ENCODE results near the gene ZNF496. TPM values are rescaled to one million over a fixed set of nuclear protein-coding genes. Genes with fewer than 3 reads are reported as not detected.

Gene ZNF496
- total and polyA plus RNA-seq, 4 donors = 8.2 to 43.4 (median 15.6) TPM

DNA sequence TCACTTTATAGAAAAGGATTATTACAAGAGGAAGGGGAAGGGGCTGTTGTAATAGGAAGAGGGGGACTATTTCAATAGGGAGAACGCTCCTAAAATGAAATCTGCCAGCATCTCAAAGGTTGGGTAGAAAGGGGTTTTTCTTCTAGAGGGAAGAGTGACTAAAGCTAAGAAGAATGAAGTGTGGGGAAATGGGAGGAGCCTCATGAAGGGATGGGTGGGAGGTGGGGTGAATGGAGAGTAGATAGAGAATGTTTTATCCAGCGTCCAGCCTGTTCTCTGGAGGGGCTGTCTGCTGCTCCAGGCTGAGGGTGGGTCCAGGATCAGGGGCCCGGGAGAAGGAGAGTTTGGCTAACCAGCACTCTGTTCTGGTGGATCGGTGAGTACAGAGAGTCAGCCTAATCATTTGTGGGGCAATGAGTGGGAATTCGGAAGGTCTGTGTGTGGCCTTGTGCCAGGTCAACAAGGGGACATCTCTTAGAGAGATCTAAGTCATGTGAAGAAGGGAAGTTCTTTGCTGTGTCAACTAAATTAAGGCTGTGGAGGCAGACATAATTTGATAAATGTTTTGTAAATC, 50.6 kb downstream of the ZNF496 start:
- 57 to 74% methylated on average over 5 of the region's 5 CpGs for WGBS, 2 donors
- H3K36me3 ChIP-seq (ENCODE audit: control insufficient read depth in 4 of 4, insufficient read depth in 4 of 4, low read length in 4 of 4) = no peaks in the 10 kb centered on the region
- DNase-seq (no peak), ATAC-seq (ENCODE audit: insufficient read depth, low FRiP score) (no peak)
- H3K9ac ChIP-seq (ENCODE audit: insufficient read depth in 1 of 2, low read length in 2 of 2) = no peak overlapping the region
- TF ChIP-seq CTCF (IDR thresholded peaks at IDR 0.05; ENCODE audit: control extremely low read depth, extremely low read depth) = no peak
- H3K27ac ChIP-seq (ENCODE audit: low read depth in 1 of 2, low read length in 1 of 2) = no peak overlapping the region
- H3K4me1 ChIP-seq (ENCODE audit: control insufficient read depth in 5 of 5, insufficient read depth in 5 of 5, low read length in 5 of 5) = no peaks in the 10 kb centered on the region
- H3K9me3 ChIP-seq (ENCODE audit: control insufficient read depth in 4 of 4, insufficient read depth in 3 of 4, low read length in 3 of 4) = peaks cover 0 to 6% (median 0%) of the 10 kb centered on the region in 4 donors
- H3K27me3 ChIP-seq (ENCODE audit: control insufficient read depth in 3 of 3, insufficient read depth in 3 of 3, low read length in 2 of 3) = no peaks in the 10 kb centered on the region
- H3K4me3 ChIP-seq = no peak overlapping the region

DNA sequence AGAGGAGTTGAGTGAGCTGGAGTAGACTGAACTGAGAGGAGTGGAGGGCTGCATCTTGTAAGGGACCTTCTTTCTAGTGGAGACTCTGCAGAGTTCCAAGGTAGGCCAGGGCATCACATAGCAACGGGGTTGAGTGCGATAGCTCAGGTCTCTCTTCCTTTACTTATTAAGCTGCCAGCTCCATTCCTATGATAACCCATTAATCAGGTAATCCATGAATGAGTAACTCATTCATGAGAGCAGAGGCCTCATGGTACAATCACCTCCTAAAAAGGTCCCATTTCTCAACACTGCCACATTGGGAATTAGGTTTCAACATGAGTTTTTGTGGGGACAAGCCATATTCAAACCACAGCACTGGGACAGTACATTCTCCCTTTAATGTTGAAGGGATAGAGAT, 54.5 kb downstream of the ZNF496 start:
- no peak overlapping the region for H3K4me3 ChIP-seq
- 97 to 98% methylated on average over 2 of the region's 2 CpGs for WGBS, 2 donors
- no peaks in the 10 kb centered on the region for H3K36me3 ChIP-seq (ENCODE audit: control insufficient read depth in 4 of 4, insufficient read depth in 4 of 4, low read length in 4 of 4)
- TF ChIP-seq CTCF (IDR thresholded peaks at IDR 0.05; ENCODE audit: control extremely low read depth, extremely low read depth) = no peak
- H3K9me3 ChIP-seq (ENCODE audit: control insufficient read depth in 4 of 4, insufficient read depth in 3 of 4, low read length in 3 of 4) = peaks cover 0 to 3% (median 0%) of the 10 kb centered on the region in 4 donors
- H3K27ac ChIP-seq (ENCODE audit: low read depth in 1 of 2, low read length in 1 of 2) = no peak overlapping the region
- no peaks in the 10 kb centered on the region for H3K27me3 ChIP-seq (ENCODE audit: control insufficient read depth in 3 of 3, insufficient read depth in 3 of 3, low read length in 2 of 3)
- no peaks in the 10 kb centered on the region for H3K4me1 ChIP-seq (ENCODE audit: control insufficient read depth in 5 of 5, insufficient read depth in 5 of 5, low read length in 5 of 5)
- DNase-seq (no peak), ATAC-seq (ENCODE audit: insufficient read depth, low FRiP score) (no peak)
- H3K9ac ChIP-seq (ENCODE audit: insufficient read depth in 1 of 2, low read length in 2 of 2) = no peak overlapping the region

- no peak for DNase-seq
- Histone ChIP-seq H3K9ac (ENCODE audit: insufficient read depth in 1 of 2, low read length in 2 of 2) (no peak overlapping the region), H3K9me3 (ENCODE audit: control insufficient read depth in 4 of 4, insufficient read depth in 3 of 4, low read length in 3 of 4) (peaks cover 0 to 8% (median 1%) of the 10 kb centered on the region in 4 donors), H3K27me3 (ENCODE audit: control insufficient read depth in 3 of 3, insufficient read depth in 3 of 3, low read length in 2 of 3) (no peaks in the 10 kb centered on the region), H3K4me1 (ENCODE audit: control insufficient read depth in 5 of 5, insufficient read depth in 5 of 5, low read length in 5 of 5) (no peaks in the 10 kb centered on the region), H3K27ac (ENCODE audit: low read depth in 1 of 2, low read length in 1 of 2) (no peak overlapping the region), H3K4me3 (no peak overlapping the region), H3K36me3 (ENCODE audit: control insufficient read depth in 4 of 4, insufficient read depth in 4 of 4, low read length in 4 of 4) (no peaks in the 10 kb centered on the region)
- 85 to 91% methylated on average over 3 of the region's 3 CpGs for WGBS, 2 donors
- no peak for TF ChIP-seq CTCF (IDR thresholded peaks at IDR 0.05; ENCODE audit: control extremely low read depth, extremely low read depth)
- ATAC-seq (ENCODE audit: insufficient read depth, low FRiP score) = no peak
These were observed 56.9 kb downstream of the ZNF496 start for GRCh38 chr1:247274605-247275256.

Measured in lung (tissue), 12 donors.